Esophagus muscularis mucosa (tissue), 3 donors: ENCODE results near the gene SLIT1.

Experiments
- CTCF ChIP-seq, 3 experiments: fragments of 200-600 bp in 2 of 3; fragments of 450-650 bp in 1 of 3; sonication (generic) in 2 of 3; IDR thresholded peaks; one replicate each; pipeline ENCODE4 v1.5.1; 2017 to 2019; ENCODE audit warnings: antibody characterized with exemption in 3 of 3, mild to moderate bottlenecking in 2 of 3, moderate library complexity in 1 of 3
- POLR2A ChIP-seq: fragments of 450-650 bp; IDR thresholded peaks from one replicate; pipeline ENCODE4 v1.6.1; 2017; ENCODE audit warnings: antibody characterized with exemption, moderate library complexity, mild to moderate bottlenecking, low read depth

DNA sequence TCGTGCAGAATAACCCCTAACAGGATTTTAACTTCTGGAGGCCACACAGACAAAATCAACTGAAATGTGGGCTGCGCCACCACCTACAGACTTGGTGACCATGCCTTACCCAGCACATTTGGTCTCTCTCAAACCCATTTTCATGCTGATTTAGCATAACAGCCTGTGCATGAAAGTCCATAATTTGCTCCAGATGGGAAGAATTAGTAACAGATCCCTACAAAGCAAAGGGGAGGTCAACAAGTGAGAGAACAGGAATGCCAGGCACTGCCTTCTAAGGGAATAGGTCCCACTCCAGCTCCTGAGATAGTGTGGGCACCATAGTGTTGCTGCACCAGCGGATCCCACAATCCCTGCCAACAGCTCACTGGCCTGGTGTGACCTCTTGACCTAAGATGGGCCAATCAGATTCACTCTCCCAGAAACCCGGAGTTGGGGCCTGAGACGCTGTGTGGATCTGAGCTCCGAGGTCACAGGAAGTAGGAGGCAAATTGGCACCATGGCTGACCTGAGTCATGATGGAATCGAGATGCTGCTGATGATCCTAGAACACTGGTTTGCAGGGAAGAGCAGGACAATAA lies 32.4 kb downstream of the SLIT1 start:
- TF ChIP-seq CTCF (IDR thresholded peaks at IDR 0.05) (no peak), POLR2A (no peak)
